Measurements from ENCODE around the gene AR. TPM values are rescaled to one million over a fixed set of nuclear protein-coding genes. Genes with fewer than 3 reads are reported as not detected.

The AR gene
- total RNA-seq, 1 donor from 2014 or later, result 0.25 TPM

- Histone ChIP-seq H3K4me3 (ENCODE audit: low read depth, low read length) (no peak overlapping the region), H3K36me3 (ENCODE audit: control insufficient read depth, insufficient read depth, low read length) (no peaks in the 10 kb centered on the region)
- no peak for DNase-seq (ENCODE audit: low read depth)
Measured at GRCh38 chrX:67714004-67714403, 170.2 kb downstream of the AR start.

GRCh38 chrX:67717571-67717970 is 173.8 kb downstream of the AR start:
- no peaks in the 10 kb centered on the region for H3K36me3 ChIP-seq (ENCODE audit: control insufficient read depth, insufficient read depth, low read length)
- no peak overlapping the region for H3K4me3 ChIP-seq (ENCODE audit: low read depth, low read length)
- no peak for DNase-seq (ENCODE audit: low read depth)
- H3K27me3 ChIP-seq (ENCODE audit: control insufficient read depth, insufficient read depth, low read length), result no peaks in the 10 kb centered on the region
- TF ChIP-seq CTCF (IDR thresholded peaks at IDR 0.05; ENCODE audit: insufficient read depth, low read length, poor library complexity, severe bottlenecking), result no peak

More at GRCh38 chrX:67714004-67714403, 170.2 kb downstream of the AR start:
- no peak for TF ChIP-seq CTCF (IDR thresholded peaks at IDR 0.05; ENCODE audit: insufficient read depth, low read length, poor library complexity, severe bottlenecking)
- no peaks in the 10 kb centered on the region for H3K27me3 ChIP-seq (ENCODE audit: control insufficient read depth, insufficient read depth, low read length)

DNA sequence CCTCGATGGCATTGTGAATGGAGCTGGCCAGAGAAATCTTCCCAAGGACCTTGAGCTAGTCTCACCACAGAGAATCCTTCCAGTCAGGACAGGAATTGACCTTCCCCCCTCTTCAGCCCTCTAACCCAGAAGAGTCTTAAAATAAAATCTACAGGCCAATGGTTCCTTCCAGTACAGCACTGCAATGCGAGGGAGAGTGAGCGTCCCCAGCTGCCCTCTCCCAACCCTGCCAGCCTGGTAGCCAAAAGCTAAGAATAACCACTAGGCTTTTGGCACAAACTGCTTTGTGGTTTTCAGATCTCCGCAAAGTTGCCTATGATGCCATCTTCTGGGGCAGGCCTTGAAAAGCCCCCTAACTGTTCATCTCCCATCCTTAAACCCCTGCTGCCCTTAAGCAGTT is 175.1 kb downstream of the AR start:
- DNase-seq (ENCODE audit: low read depth), result no peak
- H3K4me3 ChIP-seq (ENCODE audit: low read depth, low read length), result no peak overlapping the region
- no peaks in the 10 kb centered on the region for H3K27me3 ChIP-seq (ENCODE audit: control insufficient read depth, insufficient read depth, low read length)
- H3K36me3 ChIP-seq (ENCODE audit: control insufficient read depth, insufficient read depth, low read length), result no peaks in the 10 kb centered on the region
- no peak for TF ChIP-seq CTCF (IDR thresholded peaks at IDR 0.05; ENCODE audit: insufficient read depth, low read length, poor library complexity, severe bottlenecking)

- no peaks in the 10 kb centered on the region for H3K36me3 ChIP-seq (ENCODE audit: control insufficient read depth, insufficient read depth, low read length)
- no peak for DNase-seq (ENCODE audit: low read depth)
- TF ChIP-seq CTCF (IDR thresholded peaks at IDR 0.05; ENCODE audit: insufficient read depth, low read length, poor library complexity, severe bottlenecking), result no peak
- no peaks in the 10 kb centered on the region for H3K27me3 ChIP-seq (ENCODE audit: control insufficient read depth, insufficient read depth, low read length)
- no peak overlapping the region for H3K4me3 ChIP-seq (ENCODE audit: low read depth, low read length)
Measured at GRCh38 chrX:67720344-67720743, 176.5 kb downstream of the AR start.

- no peak for DNase-seq (ENCODE audit: low read depth)
- no peak for TF ChIP-seq CTCF (IDR thresholded peaks at IDR 0.05; ENCODE audit: insufficient read depth, low read length, poor library complexity, severe bottlenecking)
- no peak overlapping the region for H3K4me3 ChIP-seq (ENCODE audit: low read depth, low read length)
- no peaks in the 10 kb centered on the region for H3K36me3 ChIP-seq (ENCODE audit: control insufficient read depth, insufficient read depth, low read length)
- no peaks in the 10 kb centered on the region for H3K27me3 ChIP-seq (ENCODE audit: control insufficient read depth, insufficient read depth, low read length)
Measured at GRCh38 chrX:67721321-67721720, 177.5 kb downstream of the AR start.

DNA sequence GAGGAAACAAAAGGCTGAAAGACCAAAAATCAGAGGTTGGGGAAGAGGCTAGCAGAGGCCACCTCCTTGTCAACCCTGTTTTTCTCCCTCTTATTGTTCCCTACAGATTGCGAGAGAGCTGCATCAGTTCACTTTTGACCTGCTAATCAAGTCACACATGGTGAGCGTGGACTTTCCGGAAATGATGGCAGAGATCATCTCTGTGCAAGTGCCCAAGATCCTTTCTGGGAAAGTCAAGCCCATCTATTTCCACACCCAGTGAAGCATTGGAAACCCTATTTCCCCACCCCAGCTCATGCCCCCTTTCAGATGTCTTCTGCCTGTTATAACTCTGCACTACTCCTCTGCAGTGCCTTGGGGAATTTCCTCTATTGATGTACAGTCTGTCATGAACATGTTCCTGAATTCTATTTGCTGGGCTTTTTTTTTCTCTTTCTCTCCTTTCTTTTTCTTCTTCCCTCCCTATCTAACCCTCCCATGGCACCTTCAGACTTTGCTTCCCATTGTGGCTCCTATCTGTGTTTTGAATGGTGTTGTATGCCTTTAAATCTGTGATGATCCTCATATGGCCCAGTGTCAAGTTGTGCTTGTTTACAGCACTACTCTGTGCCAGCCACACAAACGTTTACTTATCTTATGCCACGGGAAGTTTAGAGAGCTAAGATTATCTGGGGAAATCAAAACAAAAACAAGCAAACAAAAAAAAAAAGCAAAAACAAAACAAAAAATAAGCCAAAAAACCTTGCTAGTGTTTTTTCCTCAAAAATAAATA is 179.9 kb downstream of the AR start:
- no peaks in the 10 kb centered on the region for H3K36me3 ChIP-seq (ENCODE audit: control insufficient read depth, insufficient read depth, low read length)
- H3K27me3 ChIP-seq (ENCODE audit: control insufficient read depth, insufficient read depth, low read length), result no peaks in the 10 kb centered on the region
- no peak for DNase-seq (ENCODE audit: low read depth)
- no peak overlapping the region for H3K4me3 ChIP-seq (ENCODE audit: low read depth, low read length)
- TF ChIP-seq CTCF (IDR thresholded peaks at IDR 0.05; ENCODE audit: insufficient read depth, low read length, poor library complexity, severe bottlenecking), result no peak
